GOT3 (cell line): ENCODE measurements around the gene PSD.

Source experiments
- DNase-seq: peaks from one replicate; lab custom pipeline; 2025; ENCODE audit warnings: mixed read lengths; lab: John Stamatoyannopoulos, UW

Gene PSD

DNA sequence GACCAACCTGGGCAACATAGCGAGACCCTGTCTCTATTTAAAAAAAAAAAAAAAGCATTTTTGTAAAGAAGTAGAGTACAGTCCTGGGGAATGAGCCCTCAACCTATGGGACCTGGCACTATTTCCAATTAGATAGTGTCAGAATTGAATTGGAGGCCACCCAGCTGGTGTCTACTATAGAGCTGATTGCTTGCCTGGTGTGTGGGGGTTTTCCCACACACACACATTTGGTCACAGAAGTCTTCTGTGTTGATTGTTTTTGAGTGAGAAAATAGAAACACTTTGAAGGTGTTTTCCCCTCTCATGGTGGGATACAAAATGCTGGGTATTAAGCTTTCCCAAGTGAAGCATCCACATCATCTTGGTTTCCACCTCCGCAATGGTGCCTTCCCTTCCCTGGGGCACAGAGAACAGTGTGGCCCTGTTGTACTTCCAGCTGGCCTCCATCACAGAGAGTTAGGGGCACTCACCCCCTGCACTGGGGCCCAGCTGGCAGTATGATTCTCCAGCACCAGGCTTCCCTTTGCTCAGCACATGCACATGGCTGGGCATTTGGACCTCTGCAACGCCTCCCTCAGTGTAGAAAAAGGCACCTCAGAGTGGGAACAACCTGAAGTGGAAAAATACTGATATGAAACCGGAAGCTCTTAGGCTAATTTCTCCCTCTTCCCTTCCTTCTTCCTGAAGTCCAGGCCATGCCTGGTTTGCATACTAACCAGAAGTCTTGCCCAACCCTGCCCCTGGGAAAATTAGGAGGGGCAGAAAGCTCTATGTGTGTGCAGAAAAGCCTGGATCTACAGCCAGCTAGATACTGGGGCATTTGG, 33.8 kb downstream of the PSD start:
- DNase-seq = no peak

DNA sequence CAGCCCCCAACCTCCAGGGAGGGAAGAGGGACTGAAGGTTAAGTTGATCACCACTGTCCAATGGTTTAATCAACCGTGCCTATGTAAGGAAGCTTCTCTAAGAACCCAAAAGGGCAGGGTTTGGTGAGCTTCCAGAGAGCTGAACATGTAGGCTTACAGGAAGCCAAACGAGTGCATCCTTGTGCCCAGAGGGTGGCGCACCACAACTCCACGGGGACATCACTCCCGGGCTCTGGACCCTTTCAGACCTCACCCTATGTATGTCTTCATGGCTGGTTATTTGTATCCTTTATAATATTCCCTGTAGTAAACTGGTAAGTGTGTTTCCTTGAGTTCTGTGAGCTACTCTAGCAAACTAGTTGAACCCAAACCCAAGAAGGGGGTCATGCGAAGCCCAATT, 34.5 kb downstream of the PSD start:
- DNase-seq = no peak

DNA sequence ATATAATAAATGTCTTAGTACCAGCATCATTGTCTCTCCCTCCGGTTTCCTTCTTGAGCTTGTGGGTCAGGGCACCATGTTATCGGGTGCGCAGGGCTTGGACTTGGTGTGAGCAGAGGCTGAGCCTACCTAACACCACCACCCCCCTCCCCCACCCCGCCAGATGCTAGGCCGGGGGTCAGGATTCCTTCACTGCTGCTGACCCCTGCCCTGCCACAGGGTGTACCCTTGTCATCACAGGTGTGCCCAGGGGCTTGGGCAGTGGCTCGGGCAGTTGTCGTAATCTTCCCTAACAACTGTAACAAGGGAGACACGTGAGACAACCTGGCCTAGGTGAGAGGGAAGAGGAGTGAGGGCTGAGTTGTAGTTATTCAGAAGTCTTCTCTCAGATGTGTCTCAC, 35.7 kb downstream of the PSD start:
- no peak for DNase-seq

DNA sequence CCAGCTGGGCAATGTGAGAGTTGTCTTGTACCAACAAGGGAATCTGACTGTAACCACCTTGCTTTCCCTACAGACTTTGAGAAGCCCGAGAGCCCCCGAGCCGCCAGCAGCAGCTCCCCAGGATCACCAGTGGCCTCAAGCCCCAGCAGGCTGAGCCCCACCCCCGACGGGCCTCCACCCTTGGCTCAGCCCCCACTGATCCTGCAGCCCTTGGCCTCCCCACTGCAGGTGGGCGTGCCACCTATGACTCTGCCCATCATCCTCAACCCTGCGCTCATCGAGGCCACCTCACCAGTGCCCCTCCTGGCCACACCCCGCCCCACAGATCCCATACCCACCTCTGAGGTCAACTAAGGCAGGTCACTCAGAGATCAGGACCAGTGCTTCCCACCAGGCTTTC, 36.6 kb downstream of the PSD start:
- DNase-seq = no peak

DNA sequence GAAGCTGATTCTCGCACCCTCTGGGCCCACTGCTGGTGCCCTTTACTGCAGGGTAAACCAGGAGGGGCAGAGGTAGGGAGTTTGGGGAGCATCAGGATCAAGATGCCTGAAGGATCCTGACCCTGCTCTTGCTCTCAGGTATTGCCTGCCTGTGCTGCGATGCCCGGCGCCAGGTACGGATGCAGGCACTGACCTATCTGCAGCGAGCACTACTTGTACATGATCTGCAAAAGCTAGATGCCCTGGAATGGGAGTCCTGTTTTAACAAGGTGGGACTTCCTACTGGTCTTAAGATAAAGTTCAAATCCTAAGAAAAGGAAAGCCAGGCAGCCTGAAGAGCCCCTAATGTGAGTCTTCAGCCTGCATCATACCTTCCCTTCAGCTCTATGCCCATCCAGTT, 39.2 kb downstream of the PSD start:
- no peak for DNase-seq

DNA sequence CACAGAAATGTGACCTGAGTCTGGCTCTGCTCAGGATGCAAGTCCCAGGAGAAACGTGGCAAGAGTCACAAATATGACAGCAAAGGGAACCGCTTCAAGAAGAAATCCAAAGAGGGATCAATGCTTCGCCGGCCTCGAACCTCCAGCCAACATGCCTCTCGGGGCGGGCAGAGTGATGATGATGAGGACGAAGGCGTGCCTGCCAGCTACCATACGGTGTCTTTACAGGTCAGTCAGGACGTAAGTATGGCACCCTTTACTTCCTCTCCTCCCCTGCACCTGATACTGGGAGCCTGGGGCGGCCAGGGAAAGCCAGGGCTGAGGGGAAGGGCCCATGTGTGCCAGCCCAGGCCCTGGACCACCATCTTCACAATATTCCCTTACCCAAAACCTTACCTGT, 41.7 kb downstream of the PSD start:
- no peak for DNase-seq

DNA sequence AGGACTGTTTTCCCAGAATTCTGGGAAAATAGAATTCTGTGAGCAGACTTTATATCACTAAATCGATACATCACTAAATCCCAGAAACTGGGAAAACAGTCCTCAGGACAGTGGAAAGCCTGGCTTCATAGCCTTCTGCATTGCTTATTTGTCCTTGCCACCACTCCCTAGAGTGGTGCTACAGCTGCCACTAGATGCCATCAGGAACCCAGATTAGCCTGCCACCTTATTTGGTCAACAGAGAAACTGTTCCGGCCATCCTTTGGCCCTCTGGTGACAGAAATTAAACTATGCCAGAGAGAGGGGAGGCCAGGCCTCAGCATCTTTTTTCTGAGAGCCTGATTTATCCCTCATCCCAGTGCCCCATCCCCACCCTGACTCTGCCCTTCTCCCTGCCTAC, 42.7 kb downstream of the PSD start:
- no peak for DNase-seq

DNA sequence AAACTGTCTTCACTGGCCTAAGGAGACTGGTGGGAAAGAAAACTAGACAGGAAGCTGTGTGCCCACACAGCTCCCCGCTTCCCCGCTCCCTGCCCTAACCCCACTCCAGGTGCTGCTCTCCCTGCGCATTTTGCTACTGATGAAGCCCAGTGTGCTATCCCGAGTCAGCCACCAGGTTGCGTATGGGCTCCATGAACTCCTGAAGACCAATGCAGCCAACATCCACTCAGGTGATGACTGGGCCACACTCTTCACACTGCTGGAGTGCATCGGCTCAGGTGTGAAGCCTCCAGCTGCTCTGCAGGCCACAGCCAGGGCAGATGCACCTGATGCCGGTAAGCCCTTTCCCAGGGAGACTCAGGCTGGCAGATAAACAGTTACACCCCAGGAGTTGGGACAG, 43.3 kb downstream of the PSD start:
- no peak for DNase-seq

DNA sequence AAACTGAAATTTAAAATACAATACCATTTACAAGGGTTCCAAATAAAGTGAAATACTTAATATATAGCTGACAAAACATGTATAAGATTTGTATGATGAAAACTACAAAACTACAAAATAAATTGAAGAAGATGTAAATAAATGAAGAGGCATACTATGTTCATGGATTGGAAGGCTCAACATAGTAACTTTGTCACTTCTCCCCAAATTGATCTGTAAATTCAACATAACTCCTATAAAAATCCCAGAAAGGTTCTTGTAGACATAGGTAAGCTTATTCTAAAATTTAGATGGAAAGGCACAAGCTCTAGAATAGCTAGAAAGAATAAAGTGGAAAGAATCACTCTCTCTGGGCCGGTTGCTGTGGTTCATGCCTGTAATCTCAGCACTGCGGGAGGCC, 47.3 kb downstream of the PSD start:
- no peak for DNase-seq

DNA sequence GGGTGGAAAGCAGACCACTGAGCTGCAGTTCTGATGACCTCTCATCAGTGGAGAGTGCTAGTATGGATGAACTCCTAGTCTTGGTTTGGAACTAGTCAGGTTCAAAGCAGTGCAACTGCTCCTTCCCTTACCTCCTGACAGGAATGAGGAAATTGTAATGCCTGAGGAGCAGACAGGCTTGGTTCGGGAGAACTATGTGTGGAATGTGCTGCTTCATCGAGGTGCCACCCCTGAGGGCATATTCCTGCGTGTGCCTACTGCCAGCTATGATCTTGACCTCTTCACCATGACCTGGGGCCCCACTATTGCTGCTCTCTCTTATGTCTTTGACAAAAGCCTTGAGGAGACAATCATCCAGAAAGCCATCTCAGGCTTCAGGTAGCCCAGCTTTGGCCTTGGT, 50.5 kb downstream of the PSD start:
- no peak for DNase-seq

DNA sequence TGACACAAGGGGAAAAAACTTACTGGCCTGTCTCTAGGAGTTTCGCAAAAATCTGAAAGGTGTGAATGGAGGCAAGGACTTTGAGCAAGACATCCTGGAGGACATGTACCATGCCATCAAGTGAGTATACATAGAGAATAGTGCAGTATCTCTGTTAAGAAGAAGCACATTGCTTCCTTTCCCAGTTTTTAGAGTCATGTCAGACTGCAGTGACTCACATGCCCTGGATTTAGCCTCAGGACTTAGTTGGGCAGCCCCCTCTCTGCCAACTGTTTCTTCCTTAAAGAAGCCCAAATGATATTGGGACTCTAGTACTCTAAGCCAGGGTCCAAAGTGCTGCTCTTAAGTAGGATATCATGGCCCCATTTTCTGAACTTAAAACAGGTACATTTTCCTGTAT, 51.1 kb downstream of the PSD start:
- no peak for DNase-seq

DNA sequence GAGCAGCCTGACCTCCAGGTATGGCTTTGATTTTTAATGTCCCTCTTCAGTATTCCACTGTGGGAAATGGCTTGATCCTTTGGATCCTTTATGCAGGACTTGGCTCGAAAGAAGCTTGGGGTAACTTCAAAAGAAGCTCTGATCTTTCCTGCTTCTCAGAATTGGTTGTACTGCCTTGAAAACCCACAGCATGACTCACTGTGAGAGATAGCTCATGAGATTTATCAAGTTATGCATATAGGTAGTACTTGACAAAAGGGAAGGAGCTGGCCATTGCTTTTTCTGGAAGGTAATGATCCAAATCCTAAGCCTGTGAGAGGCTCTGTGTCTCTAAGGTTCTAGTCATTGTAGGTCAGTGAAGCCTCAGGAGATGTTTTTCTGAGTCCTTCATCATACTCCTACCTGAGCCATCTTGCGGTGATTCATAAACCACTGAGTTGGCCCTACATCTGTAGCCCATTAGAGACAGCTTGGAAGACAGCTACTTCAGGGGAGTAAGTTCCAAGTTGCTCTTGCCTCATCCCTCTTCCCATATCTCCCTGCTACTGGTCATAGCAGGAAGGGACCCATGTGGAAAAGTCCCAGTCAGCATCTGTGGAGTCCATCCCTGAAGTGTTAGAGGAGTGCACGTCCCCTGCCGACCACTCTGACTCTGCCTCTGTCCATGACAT, 59.7 kb downstream of the PSD start:
- no peak for DNase-seq

DNA sequence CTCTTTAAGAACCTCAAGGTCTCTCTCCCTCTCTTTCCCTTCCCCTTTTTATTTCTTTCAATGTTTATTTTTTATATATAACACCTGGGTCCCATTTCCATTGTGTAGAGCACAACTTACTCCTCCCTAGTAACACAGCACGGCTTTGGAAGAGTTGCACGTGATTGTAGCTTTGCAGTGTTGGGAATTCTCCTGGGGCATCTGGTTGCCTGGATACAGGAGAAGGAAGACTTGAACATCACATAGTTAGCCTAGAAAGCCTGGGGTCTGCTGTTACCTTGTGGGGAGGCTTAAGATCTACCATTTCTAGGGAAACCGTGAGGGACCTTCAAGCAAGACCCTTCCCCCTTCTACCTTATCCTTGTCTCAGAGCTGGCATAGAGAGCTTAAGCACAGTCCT, 64.1 kb downstream of the PSD start:
- DNase-seq = no peak
